GM19395 (cell line): ENCODE measurements around the gene ZNF154.

Source experiments
- ATAC-seq: cut with Tn5 transposase; IDR thresholded peaks from one replicate; pipeline ENCODE4 v1.9.1; 2021; ENCODE audit warnings: mild to moderate bottlenecking, moderate library complexity; ENCODE audit not compliant: unreplicated experiment

ZNF154 gene

DNA sequence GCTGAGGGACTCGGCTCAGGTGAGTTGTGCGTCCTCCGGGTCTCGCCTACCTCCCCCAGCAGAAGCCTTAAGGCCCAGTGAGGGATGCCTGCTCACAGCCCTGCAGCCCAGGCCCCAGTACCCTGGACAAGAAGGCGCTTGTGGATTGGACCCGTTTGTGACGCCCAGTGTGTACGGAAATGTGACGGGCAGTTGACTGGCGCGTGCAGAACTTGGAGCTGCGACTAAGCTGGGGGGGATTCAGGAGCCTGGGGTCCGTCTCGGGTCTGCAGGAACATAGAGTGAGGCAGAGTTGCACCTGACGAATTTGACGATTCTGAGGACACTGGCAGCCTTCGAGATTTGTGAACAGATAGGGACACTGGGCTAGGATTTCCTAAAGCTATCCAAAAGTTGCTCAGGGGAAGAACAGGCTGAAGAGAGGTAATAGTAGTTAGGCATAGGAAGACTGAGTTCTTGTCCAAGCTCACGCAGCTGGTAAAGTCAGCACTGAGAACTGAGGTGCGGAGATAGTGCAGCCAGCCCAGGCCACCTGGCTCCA lies 26.7 kb downstream of the ZNF154 start:
- ATAC-seq: peak; percentile 12

- no peak for ATAC-seq
Measured at GRCh38 chr19:57675881-57676280, 33.1 kb downstream of the ZNF154 start.

DNA sequence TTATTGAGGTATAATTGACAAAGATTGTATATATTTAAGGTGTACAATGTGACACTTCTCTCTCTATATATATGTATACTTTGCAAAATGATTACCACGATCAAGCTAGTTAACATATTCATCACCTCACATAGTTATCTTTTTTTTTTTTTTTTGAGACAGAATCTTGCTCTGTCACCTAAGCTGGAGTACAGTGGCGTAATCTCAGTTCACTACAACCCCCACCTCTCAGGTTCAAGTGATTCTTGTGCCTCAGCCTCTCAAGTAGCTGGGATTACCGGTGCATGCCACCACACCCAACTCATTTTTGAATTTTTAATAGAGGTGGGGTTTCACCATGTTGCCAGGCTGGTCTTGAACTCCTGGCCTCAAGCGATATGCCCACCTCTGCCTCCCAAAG lies 36.5 kb downstream of the ZNF154 start:
- no peak for ATAC-seq

GRCh38 chr19:57671124-57671895 lies 37.7 kb downstream of the ZNF154 start:
- ATAC-seq: no peak

GRCh38 chr19:57668635-57669034 lies 40.4 kb downstream of the ZNF154 start, which contains the start of gene ZSCAN4:
Gene ZSCAN4 (plus strand): TSS chr19:57668935. CDS start chr19:57676146, 7,211 bp downstream.
- ATAC-seq: no peak

DNA sequence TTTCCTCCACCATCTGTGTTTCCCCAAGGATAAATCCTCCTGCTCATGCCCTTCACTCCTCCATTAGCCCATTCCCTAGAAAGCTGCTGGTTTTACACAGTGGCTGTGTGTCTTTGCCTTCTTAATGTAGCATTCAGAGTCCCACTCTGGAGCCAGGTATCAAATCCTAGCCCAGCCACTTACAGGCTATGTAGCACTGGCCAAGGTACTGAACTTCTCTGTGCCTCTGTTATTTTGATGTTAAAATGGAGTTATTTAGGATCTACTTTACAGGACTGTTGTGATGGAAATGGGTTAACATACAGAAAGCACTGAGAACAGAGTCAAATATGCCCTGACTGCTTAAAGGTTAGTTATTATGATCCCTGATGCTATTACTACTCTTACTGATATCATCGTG lies 41.8 kb downstream of the ZNF154 start:
- ATAC-seq: no peak

- no peak for ATAC-seq
Measured at GRCh38 chr19:57665261-57665806, 43.7 kb downstream of the ZNF154 start.

DNA sequence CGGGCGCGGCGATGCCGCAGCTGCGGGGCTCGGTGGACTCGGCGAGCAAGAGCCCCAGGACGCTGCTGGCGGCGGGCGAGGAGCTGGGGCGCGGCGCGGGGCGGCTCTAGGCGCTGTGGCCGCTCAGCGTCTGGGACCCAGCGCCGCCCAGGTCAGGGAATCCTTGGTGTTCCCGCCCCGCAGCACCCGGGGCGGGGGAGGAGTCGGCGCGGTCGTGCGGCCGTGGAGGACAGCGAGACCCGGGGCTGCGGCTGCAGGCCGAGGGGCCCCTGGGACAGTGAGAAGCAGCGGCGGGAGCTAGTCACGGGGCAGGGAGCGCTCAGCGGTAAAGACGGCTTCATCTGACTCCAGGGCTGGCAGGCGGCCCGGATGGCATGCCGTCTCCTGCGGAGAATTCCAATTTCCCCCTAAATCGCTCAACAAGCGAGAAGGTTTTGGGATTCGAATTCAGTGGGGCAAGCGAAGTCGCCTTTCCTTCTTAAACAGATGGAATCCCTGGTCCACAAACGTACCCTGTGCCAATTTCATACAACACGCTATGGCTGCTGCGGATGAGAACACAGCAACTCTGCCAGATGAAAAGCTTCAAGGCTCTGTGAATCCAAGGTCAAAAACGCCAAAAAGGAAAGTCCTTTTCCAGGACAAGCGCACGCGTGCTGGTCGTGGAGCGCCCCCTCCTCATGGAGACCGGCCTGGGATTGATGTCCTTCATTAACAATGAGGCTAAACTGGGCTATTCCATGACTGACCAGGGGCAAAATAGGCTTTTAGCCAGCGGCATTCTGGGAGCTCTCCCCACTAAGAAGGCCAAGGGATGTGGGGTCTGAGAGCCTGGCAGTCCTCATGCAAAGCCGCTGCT lies 44.5 kb downstream of the ZNF154 start:
- no peak for ATAC-seq

DNA sequence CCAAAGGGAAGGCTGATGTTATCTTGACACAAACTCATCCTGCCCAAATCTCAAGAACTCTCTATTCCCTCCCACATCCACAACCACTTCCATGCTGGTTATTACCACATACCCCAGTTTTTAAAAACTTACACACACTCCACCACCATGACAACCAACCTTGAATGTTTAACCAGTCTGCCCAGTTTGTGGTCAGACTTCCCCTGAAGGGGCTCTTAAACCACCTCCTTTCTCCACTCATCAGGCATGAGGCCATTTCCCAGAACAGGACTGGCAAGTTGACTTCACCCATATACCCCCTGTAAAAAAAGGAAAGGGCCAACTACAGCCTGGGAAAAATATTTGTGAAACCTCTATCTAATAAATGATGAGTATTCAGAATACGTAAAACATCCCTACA lies 52.7 kb downstream of the ZNF154 start:
- no peak for ATAC-seq

DNA sequence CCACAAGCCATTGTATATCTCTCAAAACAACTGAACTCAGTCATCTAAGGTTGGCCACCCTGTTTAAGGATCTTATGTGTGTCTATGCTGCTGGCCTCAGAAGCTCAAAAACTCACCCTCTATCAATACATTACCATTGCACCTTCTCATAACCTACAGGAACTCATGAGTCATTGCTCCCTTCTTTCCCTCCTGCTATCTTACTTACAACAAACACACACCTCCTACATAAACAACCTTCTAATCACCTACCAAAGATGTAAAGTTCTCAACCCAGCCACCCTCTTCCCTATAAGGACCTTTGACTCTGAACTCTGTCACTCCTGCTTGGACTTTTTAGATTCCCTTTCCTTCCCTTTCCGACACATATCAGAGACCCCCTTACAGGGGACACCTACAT lies 53.6 kb downstream of the ZNF154 start:
- ATAC-seq: no peak

DNA sequence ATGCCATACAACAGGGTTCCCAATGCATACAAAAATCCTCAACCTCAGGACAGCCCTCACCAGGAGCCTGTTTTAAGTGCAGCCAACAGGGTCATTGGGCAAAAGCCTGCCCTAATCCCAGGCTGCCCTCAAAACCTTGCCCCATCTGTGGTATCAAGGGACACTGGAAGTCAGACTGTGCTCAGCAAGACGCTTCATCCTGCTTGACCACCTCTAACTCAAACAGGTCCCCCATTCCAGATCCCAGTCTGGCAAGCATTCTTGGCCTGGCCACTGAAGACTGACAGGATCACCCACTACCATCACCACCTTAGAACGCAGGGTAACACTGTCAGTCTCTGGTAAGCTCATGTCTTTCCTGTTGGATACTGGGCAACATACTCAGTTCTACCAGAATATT lies 55.3 kb downstream of the ZNF154 start:
- ATAC-seq: no peak

DNA sequence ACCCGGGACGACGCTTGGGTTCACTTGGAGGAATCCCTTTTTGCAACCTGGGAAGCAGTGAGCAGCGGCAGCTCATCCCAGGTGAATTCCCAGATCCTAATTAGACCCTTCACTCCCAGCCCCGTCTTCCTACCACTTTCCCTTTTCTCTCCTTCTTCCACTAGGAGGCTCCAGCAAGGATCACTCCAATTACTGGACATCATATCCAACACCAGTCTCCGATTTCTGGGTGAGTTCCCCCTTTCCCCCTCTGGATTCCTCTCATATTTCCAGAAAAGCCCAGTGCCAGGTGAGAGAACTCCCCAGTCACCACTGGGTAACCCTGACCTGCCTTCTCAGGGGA lies 57.4 kb downstream of the ZNF154 start:
- no peak for ATAC-seq

DNA sequence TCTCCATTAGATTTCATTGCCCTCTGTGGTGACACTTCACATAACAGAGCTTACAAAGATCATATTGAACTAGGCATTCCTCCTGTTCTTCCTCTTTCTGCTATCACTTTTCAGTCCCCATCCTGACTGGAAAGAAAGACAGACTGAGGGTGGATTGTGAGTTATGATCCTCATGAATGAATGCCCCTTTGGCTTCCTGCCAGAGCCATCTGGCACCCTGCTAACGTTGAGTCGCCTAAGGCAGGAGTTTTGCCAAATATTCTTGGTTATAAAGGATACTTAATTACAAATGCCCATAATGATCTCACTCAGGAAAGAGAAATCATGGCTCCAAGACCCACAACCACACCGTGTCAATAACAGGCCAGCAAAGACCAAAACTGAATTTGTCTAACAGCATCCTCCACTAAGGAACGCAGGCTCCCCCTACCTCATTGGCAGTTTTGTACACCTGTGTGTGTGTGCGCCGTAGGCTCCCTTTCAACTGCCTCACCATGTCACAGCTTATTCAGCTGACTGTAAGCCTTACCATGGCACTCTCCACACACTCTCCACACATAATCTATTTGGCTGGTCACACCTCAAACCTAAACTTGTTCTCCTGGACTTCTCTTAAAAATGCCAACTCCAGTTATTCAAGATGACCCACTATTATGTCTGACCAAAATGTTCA lies 60.5 kb downstream of the ZNF154 start:
- no peak for ATAC-seq
